GM19452 (cell line): ENCODE measurements around the gene C2CD3.
"Not testable (repeated sequence)": the region's sequence is repeated elsewhere in the genome, so short reads cannot be mapped to it uniquely, and the experiment has no call there.

ENCODE experiments used
- ATAC-seq: cut with Tn5 transposase; IDR thresholded peaks from one replicate; pipeline ENCODE4 v1.9.1; 2021; ENCODE audit not compliant: unreplicated experiment

Gene C2CD3

DNA sequence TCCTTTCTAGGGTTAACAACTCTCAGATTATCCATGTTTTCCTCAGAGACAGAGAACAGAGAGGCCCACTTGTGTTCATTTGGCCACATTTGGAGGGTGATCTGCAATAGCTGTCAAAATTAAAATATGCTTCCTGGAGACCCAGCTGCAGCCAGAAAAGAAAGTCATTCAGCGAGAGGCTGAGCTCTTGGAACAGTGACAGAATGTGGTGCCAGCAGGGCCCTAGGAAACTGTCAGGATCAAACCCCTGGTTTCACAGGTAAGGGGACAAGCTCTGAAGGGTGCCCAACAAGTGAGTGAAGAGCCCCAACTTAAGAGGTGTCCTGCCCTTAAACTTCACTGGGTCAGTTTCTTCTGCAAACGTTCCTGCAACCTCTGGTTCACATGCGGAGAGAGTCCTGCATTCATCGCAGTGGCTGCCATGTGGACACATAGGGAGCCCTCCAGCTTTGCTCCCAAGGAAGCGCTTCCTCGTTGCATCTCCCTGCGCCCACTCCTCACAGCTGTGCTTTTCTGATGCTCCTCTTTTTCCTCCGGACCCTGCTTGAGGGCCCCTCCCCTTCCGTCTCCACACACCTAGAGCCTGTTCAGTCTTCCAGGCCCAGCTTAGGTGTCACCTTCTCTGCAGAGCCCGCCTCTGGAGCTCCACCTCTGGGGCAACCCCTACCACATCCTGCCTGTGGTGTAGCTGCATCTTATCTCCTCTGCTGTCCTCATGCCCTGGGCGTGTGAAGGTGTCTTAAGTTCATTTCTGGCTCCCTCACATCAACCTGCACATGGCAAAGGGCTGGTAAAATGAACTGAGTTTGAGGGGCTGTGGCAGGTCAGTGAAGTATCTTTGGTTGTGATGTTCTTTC lies 165.8 kb downstream of the C2CD3 start:
- no peak for ATAC-seq

DNA sequence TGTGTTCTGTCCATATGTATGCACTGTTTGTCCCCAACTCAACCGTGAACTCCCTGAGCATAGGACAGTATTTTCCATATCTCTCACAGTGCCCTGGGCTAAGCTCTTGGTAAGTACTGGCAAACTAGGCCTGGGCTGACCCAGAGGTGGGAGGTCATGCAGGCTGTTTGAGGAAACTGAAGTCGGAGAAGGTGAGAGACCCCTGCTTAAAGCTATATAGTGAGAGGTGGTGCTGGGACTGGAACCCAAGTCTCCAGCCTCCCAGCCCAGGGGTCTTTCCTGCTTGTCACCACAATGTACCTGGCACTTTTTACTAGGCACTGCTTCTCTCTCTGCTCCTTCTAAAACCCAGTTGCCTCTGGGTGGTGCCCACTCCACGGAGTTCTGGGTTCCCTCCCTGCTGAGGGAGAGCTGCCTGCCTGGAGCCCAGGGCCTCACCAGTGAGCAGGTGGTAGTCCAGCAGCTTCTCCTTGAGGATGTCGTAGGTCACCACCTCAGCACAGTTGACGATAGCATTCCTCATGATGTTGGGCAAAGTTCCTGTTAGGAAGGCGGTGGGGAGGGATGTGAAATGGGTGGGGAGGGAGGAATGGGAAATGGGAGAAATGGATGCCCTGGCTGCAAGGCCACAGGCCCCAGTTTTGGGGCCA lies 166.6 kb downstream of the C2CD3 start:
- no peak for ATAC-seq

DNA sequence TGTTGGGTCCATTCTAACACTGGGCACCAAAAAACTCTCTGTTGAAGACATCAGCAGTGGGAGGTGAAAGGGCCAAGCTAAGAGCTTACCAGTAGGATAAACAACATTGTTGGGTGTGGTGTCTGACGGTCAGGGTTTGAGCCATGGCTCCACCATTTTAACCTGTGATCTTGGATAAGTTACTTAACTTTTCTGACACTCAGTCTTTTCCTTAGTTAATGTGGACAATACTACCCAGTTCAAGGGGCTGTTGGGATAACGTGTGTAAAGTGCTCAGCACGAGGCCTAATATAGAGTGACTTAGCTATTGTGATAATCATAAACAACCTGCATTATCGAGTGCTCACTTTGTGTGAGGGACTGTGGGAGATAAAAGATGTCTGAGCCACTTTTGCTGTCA lies 168.0 kb downstream of the C2CD3 start:
- ATAC-seq = no peak

DNA sequence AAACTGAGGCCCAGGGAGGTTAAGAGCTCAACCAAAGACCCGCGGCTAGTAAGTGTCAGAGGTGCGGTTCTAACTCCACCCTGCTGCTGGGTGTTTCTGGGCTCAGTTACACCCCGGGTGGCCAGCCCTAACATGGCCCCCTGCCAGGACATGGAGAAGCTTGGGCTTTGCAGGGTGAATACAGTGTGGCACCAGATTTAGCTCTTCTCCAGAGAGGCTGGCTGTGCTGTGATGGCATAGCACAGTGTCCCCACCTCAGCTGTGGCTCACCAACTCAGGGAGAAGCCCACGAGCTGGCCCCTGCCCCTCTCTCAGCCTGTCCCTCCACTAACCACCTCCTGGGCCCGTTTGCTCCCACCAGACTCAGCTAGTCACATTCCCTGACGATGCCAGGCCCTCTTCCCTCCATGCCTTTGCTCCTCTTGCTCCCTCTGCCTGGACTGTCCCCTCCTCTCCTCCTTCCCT lies 168.9 kb downstream of the C2CD3 start:
- ATAC-seq = no peak

DNA sequence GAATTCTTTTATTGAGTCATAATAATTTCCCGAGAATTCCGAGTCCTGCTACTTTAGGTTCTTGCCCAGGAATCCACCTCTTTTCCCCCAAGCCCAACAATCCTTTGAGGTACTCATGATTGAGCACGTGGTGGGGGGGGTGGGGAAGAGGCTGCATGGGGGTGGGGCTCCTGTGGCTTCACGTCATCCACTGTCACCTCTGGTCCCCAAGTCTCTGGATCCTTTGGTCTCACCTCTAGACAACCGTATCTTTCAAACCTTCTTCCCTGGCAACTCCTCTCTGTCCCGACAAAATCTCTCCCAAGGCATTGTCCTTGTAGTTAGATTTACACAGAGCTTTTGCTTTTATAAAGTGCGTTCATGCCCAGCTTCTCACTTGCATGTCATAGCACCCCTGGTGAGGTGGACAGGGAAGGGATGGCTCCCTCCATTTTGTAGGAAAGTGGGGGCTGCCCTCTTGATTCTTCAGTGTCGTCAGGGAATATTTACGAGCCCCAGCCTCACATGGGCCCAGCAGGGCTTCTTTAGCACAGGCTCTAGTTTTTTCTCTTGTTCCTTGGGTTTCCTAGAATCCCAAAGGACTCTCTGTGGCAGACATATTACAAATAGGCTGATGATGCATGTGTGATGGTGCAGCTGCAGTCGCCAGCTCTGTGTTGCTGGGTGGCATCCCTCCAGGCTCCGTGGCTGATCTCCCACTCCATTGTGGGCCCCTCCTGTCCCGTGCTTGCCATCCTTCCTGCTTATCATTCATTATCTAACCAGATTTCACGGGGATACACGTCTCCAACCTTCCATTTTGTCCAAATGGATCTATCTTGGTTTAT lies 170.3 kb downstream of the C2CD3 start:
- no peak for ATAC-seq

DNA sequence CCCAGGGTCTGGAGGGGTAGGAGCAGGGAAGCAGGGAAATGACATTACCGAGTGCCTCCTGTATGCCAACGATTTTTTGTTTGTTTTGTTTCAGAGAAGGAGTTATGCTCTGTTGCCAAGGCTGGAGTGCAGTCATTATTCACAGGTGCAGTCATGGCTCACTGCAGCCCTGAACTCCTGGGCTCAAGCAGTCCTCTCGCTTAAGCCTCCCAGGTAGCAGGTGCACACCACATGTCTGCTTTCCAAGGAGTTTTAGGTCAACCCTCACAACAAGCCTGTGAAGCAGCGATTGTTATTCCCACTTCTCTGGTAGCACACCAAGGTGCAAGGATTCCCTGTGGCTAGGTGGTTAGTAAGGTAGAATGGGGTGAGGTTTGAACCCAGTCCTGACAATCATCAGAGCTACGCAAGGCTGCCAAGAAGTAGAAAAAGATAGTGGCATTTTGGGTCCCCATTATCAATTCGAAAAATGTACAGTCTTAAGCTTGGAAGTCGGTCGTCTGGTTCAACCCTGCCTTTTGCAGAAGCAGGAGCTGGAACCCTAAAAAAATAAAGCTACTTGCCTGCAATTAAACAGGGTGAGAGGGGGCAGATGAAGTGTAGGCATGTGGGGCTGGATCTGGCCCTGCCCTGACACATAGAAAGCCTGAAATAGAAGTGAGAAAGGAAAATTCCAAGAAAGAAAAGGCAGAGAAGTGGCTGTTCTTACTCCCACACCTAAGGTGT lies 171.1 kb downstream of the C2CD3 start:
- ATAC-seq = no peak

DNA sequence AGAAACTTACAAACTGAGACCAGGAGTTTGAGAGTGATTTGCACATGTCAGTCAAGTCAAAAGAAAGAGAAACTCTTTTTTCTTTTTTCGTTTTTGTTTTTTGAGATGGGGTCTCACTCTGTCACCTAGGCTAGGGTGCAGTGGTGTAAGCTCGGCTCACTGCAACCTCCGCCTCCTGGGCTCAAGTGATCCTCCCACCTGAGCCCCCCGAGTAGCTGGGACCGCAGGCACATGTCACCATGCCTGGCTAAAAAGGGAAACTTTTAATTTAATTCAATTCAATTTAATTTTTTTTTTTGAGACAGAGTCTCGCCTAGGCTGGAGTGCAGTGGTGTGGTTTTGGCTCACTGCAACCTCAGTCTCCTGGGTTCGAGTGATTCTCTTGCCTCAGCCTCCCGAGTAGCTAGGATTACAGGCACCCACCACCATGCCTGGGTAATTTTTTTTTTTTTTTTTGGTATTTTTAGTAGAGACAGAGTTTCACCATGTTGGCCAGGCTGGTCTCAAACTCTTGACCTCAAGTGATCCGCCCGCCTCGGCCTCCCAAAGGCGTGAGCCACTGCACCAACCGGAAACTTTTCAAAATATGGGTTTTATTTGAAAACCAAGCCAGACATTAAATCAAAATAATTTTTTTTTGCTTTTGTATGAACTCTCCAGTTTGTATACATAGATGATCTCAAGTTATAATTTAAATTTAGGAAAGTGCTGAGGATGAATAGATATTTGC lies 171.8 kb downstream of the C2CD3 start:
- ATAC-seq = no peak

DNA sequence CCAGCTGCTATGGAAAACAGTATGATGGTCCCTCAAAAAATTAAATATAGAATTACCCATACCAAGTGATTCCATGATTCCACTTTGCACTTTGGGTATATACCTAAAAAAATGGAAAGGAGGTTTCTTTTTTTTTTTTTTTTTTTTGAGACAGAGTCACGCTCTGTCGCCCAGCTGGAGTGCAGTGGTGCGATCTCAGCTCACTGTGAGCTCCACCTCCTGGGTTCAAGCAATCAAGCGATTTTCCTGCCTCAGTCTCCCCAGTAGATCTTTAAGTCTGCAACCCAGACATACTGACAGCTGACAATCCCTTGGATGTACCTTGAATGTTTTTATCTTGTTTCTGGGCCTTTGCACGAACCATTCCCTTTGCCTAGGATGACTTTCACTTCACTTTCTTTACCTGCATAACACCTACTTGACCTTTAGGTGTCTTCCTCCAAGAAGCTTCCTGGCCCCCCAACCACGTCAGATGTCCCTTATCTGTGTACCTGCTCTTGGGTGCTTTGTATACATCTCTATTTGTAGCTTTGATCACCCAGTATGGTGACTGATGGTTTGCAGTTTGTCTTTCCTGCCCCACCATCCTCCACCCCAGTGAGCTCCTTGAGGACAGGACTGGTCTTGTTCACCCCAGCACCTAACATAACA lies 173.6 kb downstream of the C2CD3 start:
- ATAC-seq = no peak

DNA sequence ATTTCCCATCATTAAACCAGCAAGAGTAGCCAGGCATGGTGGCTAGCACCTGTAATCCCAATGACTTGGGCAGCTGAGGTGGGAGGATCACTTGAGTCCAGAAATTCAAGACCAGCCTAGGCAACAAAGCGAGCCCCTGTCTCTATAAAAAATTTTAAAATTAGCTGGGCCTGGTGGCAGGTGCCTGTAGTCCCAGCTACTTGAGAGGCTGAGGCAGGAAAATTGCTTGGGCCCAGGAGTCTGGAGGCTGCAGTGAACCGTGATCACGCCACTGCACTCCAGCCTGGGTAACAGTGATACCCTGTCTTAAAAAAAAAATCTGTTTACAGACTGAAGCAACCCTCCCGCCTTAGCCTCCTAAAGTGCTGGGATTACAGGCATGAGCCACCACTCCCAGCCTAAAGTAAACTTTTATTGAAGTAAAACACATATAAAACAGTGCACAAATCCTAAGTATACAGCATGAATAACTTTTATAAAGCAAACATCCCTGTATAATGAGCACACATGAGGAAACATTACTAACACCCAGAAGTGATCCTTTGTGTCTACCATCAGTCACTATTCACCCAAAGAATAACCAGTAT lies 174.5 kb downstream of the C2CD3 start:
- ATAC-seq = no peak

DNA sequence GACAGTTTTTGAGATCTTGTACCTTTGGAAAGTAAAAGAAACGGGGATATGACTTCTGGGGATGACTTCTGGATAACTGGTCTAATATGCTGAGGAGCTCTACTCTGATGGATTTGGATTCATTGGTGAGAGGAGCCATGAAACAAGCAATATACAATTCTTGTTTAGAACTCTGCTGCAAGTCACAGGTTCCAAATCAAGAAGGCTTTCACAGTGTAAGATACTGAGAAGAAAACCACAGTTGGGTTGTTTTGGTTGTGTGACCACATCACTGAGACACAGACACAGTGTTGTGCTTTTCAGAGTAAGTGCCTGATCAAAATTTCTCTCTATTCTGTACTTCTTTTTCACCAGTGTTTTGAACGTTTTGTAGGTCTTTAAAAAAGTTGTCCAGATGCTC lies 175.1 kb downstream of the C2CD3 start:
- no peak for ATAC-seq

DNA sequence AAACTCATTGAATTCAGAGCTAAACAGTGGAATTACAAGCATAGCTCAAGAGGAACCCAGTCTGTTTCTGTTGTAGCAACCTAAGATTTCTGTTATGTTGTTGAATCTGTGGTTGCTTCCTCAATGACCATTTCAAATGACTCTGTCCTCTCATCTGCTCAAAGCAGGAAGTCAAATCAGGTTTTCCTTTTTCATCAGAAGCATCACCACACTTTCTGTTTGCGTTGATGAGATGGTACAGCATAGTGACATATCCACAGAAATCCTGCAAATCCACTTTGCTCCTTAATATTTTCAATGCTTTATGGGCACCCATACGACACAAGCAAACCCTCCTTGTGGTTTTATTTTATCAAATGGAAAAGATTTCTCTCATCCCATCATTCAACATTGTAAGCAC lies 175.6 kb downstream of the C2CD3 start:
- ATAC-seq = peak; percentile 49

DNA sequence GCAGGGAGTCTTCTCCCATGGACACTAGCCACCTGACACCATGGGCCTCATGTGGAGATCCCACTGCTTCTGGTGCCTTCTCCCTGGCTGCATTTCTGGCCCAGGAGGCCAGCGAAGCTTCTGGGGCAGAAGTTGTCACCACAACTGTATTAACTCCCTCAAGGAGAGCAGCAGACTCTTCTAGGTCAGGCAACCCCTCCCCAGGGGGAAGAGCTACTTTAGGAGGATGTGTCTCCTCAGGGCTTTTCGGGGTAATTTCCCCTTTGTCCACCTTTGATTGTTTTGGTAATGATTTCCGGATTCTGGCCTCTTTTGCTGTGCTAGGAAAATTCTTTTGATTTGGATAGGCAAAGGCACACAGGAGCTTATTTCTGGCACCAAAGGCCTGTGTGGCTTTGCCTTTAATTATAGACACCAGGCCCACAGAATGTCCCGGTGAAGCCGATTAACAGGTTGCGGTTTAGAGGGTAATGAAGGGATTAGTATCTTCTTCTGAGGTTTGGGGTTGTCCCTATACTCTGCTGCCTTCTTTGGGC lies 179.3 kb downstream of the C2CD3 start:
- ATAC-seq = no peak

DNA sequence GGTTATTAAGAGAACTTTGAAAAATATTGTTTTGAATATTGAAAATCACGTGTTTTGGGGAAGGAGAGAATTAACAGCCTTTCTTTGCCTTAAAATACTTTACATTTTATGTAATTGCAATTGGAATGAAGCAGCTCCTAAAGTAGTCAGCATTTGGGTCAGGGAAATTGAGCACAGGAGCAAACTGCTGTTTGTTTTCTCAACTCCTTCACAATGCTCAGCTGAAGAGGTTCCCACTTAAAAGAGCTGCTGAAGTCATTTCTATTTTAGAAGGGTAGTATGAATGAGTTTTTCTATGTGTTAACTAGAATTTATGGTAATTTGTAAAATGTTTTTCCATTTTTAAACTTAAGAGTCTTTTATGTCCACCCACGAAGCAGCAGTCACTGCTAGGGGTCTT lies 180.1 kb downstream of the C2CD3 start:
- ATAC-seq = no peak

DNA sequence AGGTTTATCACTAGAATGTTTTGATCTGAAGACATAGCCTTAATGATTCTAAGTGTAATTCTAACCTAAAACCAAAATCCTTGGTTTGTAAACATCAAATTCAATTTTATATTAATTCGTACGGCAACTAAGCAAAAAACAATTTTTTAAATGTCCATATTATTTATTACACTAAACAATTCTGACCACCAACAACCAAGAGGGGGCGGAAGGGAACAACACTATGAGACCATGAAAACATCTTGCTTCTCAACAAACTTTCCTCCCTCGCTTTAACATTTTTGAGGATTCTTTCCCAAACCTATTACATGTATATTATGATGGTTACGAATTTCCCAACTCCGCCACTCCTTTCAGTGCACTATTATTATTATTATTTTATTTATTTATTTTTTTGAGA lies 181.6 kb downstream of the C2CD3 start:
- no peak for ATAC-seq

DNA sequence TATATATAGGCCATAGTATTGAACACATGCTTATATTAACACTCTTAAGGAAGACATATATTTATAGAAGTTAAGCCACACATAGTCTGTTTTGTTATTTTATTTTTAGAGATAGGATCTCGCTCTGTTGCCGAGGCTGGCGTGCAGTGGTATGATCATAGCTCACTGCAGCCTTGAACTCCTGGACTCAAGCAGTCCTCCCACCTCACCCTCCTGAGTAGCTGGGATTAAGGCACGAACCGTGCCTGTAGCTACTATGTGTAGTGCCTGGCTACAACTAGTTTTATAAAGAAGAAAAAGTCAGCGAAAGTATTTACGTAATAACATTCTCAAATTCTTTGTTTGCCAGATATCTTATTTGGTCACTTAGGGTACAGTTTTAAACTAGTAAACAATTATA lies 182.6 kb downstream of the C2CD3 start:
- ATAC-seq = no peak

DNA sequence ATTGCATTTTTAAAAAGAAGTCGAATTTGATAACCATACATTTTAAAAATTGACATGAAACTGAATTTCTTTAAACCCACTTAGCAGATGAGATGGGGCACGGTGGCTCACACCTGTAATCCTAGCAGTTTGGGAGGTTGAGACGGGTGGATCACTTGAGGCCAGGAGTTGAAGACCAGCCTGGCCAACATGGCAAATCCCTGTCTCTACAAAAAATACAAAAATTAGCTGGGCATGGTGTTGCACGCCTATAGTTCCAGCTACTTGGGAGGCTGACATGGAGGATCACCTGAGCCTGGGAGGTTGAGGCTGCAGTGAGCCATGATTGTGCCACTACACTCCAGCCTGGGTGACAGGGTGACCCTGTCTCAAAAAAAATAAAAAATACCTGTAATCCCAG lies 185.1 kb downstream of the C2CD3 start:
- ATAC-seq = not testable (repeated sequence)

DNA sequence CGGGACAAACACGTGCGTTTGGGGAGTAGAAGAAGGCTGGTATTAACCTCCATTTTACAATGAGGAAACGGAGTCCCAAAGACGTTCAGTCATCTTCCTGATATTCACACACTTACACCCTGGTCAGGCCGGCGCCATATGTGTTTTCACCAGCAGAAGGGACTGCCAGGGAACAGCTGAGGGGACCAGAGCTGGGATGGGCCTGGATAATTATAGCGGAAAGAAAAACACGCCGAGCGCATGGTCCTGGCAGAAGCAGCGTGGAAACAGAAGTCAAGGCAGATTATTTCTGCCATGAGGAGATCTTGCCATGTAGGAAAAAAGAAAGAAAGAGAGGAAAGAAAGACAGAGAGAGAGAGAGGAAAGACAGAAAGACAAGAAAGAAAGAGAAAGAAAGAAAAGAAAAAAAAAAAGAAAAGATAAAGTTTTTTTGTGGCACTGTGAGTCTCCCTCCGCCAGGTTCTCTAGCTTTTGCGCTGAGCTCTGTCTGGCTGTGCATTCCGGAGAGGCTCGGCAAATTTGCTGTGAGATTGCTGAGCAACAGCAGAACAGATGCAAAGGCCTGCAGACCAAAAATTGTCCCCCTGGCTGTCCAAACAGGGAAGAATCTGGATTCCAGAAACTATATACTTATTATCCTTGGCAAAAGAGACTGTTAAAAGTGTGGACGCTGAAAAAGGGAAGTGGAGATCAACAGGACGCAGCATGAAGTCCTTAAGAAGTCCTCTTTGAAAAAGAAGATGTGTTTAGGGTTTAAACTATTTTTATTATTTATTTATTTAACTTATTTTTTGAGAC lies 186.9 kb downstream of the C2CD3 start:
- no peak for ATAC-seq

DNA sequence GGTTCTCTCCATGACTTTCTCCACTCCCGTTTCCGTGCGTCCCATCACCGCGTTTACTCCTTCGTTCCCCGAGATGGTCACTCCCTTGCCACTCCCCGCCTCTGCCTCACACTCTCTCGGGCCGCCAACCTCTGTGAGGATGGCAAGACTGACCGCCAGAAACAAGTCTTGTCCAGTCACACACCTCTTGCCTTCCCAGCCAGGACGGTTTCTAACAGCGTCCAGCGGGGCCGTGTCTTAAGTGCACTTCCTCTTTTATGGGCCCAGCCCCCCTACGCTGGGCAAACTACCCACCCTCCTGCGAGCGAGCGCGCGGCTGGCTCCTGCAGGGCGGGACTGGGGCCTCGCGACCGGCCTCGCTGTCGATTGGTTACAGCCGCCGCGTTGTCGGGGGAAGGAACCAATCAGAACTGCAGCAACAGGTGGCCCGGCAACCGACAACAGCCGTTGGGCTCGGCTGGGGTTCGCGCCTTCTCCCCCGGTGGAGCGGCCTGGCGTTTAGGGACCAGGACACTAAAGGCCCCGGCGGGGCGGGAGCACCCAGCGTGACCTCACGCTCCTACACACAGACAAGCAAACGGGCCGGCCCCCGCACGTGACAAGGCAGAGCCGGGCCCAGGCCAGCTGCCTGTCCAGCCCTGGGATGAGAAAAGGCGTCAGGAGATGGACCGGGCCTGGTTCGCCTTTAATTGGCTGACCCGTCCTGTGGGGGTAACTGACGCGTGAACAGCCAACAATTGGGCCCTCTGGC lies 187.6 kb downstream of the C2CD3 start:
- ATAC-seq = peak; percentile 71
